Measurements from ENCODE around the gene ATXN2L.

The ATXN2L gene

DNA sequence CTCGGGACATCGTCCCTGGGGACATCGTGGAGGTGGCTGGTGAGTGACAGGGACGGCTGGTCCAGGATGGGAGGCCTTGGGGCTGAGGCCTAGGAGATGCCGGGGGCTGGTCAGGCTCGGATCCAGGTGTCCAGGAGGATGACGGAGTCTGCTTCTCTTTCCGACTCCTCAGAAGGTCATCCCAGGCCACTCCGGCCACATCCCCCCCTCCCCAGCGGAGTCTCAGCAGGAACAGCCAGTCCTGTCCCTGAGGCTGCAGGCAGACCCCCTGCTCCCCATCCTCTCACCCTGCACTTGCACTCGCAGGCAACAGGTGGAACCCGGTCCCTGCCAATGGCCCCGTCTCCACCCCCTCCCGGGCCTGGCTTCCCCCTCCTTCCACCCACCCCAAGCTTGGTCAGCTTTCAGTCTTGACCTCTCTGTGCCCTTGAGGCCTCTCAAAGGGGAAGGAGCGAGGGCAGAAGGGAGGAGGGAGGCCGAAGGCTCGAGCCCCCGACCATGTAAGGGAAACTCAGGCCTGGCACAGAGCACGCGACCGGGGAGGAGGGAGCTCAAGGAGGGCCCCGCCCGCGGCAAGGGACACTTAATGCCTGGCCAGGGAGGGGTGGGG, 59.9 kb downstream of the ATXN2L start:
- Histone ChIP-seq H3K9ac (ENCODE audit: low read length) (no peak overlapping the region), H3K27me3 (replicated peaks; ENCODE audit: control insufficient read depth, insufficient read depth, low read length) (peaks cover 9% of the 10 kb centered on the region), H3K4me1 (ENCODE audit: control insufficient read depth, insufficient read depth, low read length) (peaks cover 5% of the 10 kb centered on the region), H3K4me3 (ENCODE audit: low read length) (no peak overlapping the region), H3K9me3 (ENCODE audit: control insufficient read depth, low read length) (no peaks in the 10 kb centered on the region), H3K36me3 (ENCODE audit: control insufficient read depth, insufficient read depth, low read length, severe bottlenecking) (no peaks in the 10 kb centered on the region)
- DNase-seq (ENCODE audit: low read depth), result no peak

DNA sequence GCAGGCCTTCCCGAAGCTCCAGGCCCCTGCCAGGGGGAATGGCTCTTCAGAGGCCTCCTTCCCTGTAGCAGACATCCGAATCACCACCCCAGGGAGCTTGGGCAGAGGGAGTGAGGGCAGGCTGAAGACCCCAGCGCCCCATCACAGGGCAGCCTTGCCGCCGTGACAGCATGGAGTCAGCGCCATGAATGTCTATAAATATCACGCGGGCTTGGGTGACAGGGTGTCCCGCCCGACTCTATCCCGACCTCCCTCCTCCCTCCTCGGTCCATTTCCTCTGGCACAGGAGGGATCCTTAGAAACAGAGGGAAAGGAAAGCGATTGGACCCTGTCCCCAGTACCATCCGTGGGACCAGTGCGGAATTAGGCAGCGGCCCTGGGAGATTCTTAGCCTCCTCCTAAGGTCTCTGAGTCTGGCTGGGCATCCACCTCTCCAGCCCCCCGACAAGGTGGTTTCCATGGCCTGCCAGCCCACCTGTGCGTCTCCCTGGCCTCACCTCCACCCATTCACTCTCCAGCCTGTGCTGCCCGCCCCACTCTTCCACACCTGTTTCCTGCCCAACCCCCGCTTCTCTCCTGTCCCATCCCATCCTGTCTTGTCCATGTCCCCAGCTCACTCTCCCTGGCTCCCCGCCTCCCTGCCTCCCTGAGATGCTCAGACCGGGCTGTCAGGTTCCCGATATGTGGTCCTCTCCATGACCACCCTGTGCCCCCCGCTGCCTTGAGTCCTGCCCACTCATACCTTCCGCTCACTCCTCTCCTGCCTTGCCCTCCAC, 60.6 kb downstream of the ATXN2L start:
- no peak overlapping the region for H3K9ac ChIP-seq (ENCODE audit: low read length)
- H3K4me1 ChIP-seq (ENCODE audit: control insufficient read depth, insufficient read depth, low read length), result peaks cover 5% of the 10 kb centered on the region
- H3K36me3 ChIP-seq (ENCODE audit: control insufficient read depth, insufficient read depth, low read length, severe bottlenecking), result no peaks in the 10 kb centered on the region
- H3K4me3 ChIP-seq (ENCODE audit: low read length), result no peak overlapping the region
- no peaks in the 10 kb centered on the region for H3K9me3 ChIP-seq (ENCODE audit: control insufficient read depth, low read length)
- DNase-seq (ENCODE audit: low read depth), result no peak
- H3K27me3 ChIP-seq (replicated peaks; ENCODE audit: control insufficient read depth, insufficient read depth, low read length), result peaks cover 9% of the 10 kb centered on the region

DNA sequence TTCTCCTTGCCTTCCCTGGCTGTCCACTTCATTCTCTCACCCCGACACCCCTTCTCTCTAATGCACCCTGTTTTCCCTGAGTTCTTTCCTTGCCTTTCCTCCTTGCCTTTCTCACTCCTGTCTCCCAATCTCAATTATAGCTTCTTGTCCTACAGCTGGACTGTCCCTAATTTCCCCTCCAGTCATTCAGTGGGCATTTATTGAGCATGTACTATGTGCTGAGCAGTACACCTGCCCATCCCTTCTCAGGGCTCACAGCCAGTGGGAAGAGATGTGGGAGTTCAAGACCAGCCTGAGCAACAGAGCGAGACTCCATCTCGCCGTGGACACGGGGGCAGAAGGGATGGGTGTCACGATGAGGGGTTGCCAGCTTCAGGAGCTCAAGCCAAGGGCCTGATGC, 61.2 kb downstream of the ATXN2L start:
- no peaks in the 10 kb centered on the region for H3K36me3 ChIP-seq (ENCODE audit: control insufficient read depth, insufficient read depth, low read length, severe bottlenecking)
- peaks cover 9% of the 10 kb centered on the region for H3K27me3 ChIP-seq (replicated peaks; ENCODE audit: control insufficient read depth, insufficient read depth, low read length)
- no peaks in the 10 kb centered on the region for H3K9me3 ChIP-seq (ENCODE audit: control insufficient read depth, low read length)

More for the DNA sequence above, 61.2 kb downstream of the ATXN2L start:
- no peak for DNase-seq (ENCODE audit: low read depth)
- H3K4me3 ChIP-seq (ENCODE audit: low read length), result no peak overlapping the region
- no peak overlapping the region for H3K9ac ChIP-seq (ENCODE audit: low read length)
- peaks cover 5% of the 10 kb centered on the region for H3K4me1 ChIP-seq (ENCODE audit: control insufficient read depth, insufficient read depth, low read length)
